ENCODE results near the gene ZFP92. TPM values are rescaled to one million over a fixed set of nuclear protein-coding genes. Genes with fewer than 3 reads are reported as not detected.

The ZFP92 gene
- total RNA-seq (under 1 TPM; 0.88 to 0.99 TPM), polyA plus RNA-seq (under 1 TPM; 0.23 to 0.75 TPM)
- long read RNA-seq, donor 1, partial matches to known transcripts: 0 of 1 reads
- long read RNA-seq, donor 1, other reads (novel, unspliced or antisense): 1 of 1 reads
- long read RNA-seq, donor 2: 0 reads

- Histone ChIP-seq H3K9me3 (ENCODE audit: control insufficient read depth, low read length) (no peaks in the 10 kb centered on the region), H3K27ac (ENCODE audit: low read depth in 1 of 2, low read length in 2 of 2) (no peak within 1 kb of the TSS), H3K4me1 (ENCODE audit: control insufficient read depth in 1 of 2, insufficient read depth in 2 of 2, low read length in 2 of 2) (peaks cover 0 to 3% of the 10 kb centered on the region in 2 donors), H3K36me3 (ENCODE audit: control insufficient read depth in 1 of 2, insufficient read depth in 2 of 2, low read length in 1 of 2) (no peaks in the 10 kb centered on the region), H3K4me3 (ENCODE audit: low read length in 2 of 2) (peak within 1 kb of the TSS; percentile 28 to 44), H3K27me3 (ENCODE audit: control insufficient read depth in 1 of 2, insufficient read depth in 2 of 2, low read length in 1 of 2) (no peaks in the 10 kb centered on the region)
- ATAC-seq (ENCODE audit: low FRiP score): peak; percentile 31
- DNase-seq: peak in 1 of 2 donors; percentile 80
- intact Hi-C loops (cut with DNase I): no loop called here
- WGBS, 2 donors: 1 to 32% methylated on average over 49 to 75 of the region's 75 CpGs
Observed at GRCh38 chrX:153411255-153411987, at the start of gene ZFP92. ZFP92 (plus strand) TSS chrX:153411472; CDS start chrX:153418323, 6,851 bp downstream.

- 52 to 66% methylated on average over 2 of the region's 2 CpGs for WGBS, 2 donors
- H3K27me3 ChIP-seq (ENCODE audit: control insufficient read depth in 1 of 2, insufficient read depth in 2 of 2, low read length in 1 of 2): no peaks in the 10 kb centered on the region
Observed at GRCh38 chrX:153361781-153362397, 49.4 kb upstream of the ZFP92 start.

GRCh38 chrX:153365670-153366069 is 45.6 kb upstream of the ZFP92 start:
- H3K27me3 ChIP-seq (ENCODE audit: control insufficient read depth in 1 of 2, insufficient read depth in 2 of 2, low read length in 1 of 2): no peaks in the 10 kb centered on the region
- H3K36me3 ChIP-seq (ENCODE audit: control insufficient read depth in 1 of 2, insufficient read depth in 2 of 2, low read length in 1 of 2): no peaks in the 10 kb centered on the region
- H3K9me3 ChIP-seq (ENCODE audit: control insufficient read depth, low read length): no peaks in the 10 kb centered on the region
- no peaks in the 10 kb centered on the region for H3K4me1 ChIP-seq (ENCODE audit: control insufficient read depth in 1 of 2, insufficient read depth in 2 of 2, low read length in 2 of 2)
- H3K4me3 ChIP-seq (ENCODE audit: low read length in 2 of 2): no peak overlapping the region
- intact Hi-C loops (cut with DNase I): no loop called here
- ATAC-seq (ENCODE audit: low FRiP score) (no peak), DNase-seq (no peak)
- H3K27ac ChIP-seq (ENCODE audit: low read depth in 1 of 2, low read length in 2 of 2): no peak overlapping the region
- 77 to 88% methylated on average over 4 of the region's 4 CpGs for WGBS, 2 donors

More at GRCh38 chrX:153361781-153362397, 49.4 kb upstream of the ZFP92 start:
- intact Hi-C loops (cut with DNase I): no loop called here
- no peak overlapping the region for H3K4me3 ChIP-seq (ENCODE audit: low read length in 2 of 2)
- H3K9me3 ChIP-seq (ENCODE audit: control insufficient read depth, low read length): no peaks in the 10 kb centered on the region
- H3K36me3 ChIP-seq (ENCODE audit: control insufficient read depth in 1 of 2, insufficient read depth in 2 of 2, low read length in 1 of 2): no peaks in the 10 kb centered on the region
- DNase-seq: no peak
- no peak for ATAC-seq (ENCODE audit: low FRiP score)
- no peaks in the 10 kb centered on the region for H3K4me1 ChIP-seq (ENCODE audit: control insufficient read depth in 1 of 2, insufficient read depth in 2 of 2, low read length in 2 of 2)
- H3K27ac ChIP-seq (ENCODE audit: low read depth in 1 of 2, low read length in 2 of 2): no peak overlapping the region

- Histone ChIP-seq H3K9me3 (ENCODE audit: control insufficient read depth, low read length) (no peaks in the 10 kb centered on the region), H3K4me3 (ENCODE audit: low read length in 2 of 2) (no peak overlapping the region), H3K27ac (ENCODE audit: low read depth in 1 of 2, low read length in 2 of 2) (no peak overlapping the region), H3K27me3 (ENCODE audit: control insufficient read depth in 1 of 2, insufficient read depth in 2 of 2, low read length in 1 of 2) (no peaks in the 10 kb centered on the region), H3K36me3 (ENCODE audit: control insufficient read depth in 1 of 2, insufficient read depth in 2 of 2, low read length in 1 of 2) (no peaks in the 10 kb centered on the region), H3K4me1 (ENCODE audit: control insufficient read depth in 1 of 2, insufficient read depth in 2 of 2, low read length in 2 of 2) (no peaks in the 10 kb centered on the region)
- DNase-seq (no peak), ATAC-seq (ENCODE audit: low FRiP score) (no peak)
- intact Hi-C loops (cut with DNase I): no loop called here
- WGBS, 2 donors: 80 to 93% methylated on average over 3 of the region's 3 CpGs
Observed at GRCh38 chrX:153366119-153366518, 45.2 kb upstream of the ZFP92 start.

GRCh38 chrX:153366878-153367538 is 44.3 kb upstream of the ZFP92 start:
- no peak for DNase-seq
- Histone ChIP-seq H3K27ac (ENCODE audit: low read depth in 1 of 2, low read length in 2 of 2) (no peak overlapping the region), H3K4me3 (ENCODE audit: low read length in 2 of 2) (no peak overlapping the region), H3K4me1 (ENCODE audit: control insufficient read depth in 1 of 2, insufficient read depth in 2 of 2, low read length in 2 of 2) (no peaks in the 10 kb centered on the region), H3K27me3 (ENCODE audit: control insufficient read depth in 1 of 2, insufficient read depth in 2 of 2, low read length in 1 of 2) (no peaks in the 10 kb centered on the region), H3K36me3 (ENCODE audit: control insufficient read depth in 1 of 2, insufficient read depth in 2 of 2, low read length in 1 of 2) (no peaks in the 10 kb centered on the region), H3K9me3 (ENCODE audit: control insufficient read depth, low read length) (no peaks in the 10 kb centered on the region)
- intact Hi-C loops (cut with DNase I): no loop called here
- ATAC-seq (ENCODE audit: low FRiP score): no peak
- WGBS, 2 donors: 71 to 86% methylated on average over 5 of the region's 5 CpGs

GRCh38 chrX:153370293-153371055 is 40.8 kb upstream of the ZFP92 start:
- no peak overlapping the region for H3K27ac ChIP-seq (ENCODE audit: low read depth in 1 of 2, low read length in 2 of 2)

GRCh38 chrX:153371256-153371655 is 40.0 kb upstream of the ZFP92 start:
- 41 to 50% methylated on average over 3 of the region's 3 CpGs for WGBS, 2 donors
- Histone ChIP-seq H3K27me3 (ENCODE audit: control insufficient read depth in 1 of 2, insufficient read depth in 2 of 2, low read length in 1 of 2) (no peaks in the 10 kb centered on the region), H3K36me3 (ENCODE audit: control insufficient read depth in 1 of 2, insufficient read depth in 2 of 2, low read length in 1 of 2) (no peaks in the 10 kb centered on the region), H3K4me3 (ENCODE audit: low read length in 2 of 2) (no peak overlapping the region), H3K27ac (ENCODE audit: low read depth in 1 of 2, low read length in 2 of 2) (no peak overlapping the region), H3K4me1 (ENCODE audit: control insufficient read depth in 1 of 2, insufficient read depth in 2 of 2, low read length in 2 of 2) (no peaks in the 10 kb centered on the region), H3K9me3 (ENCODE audit: control insufficient read depth, low read length) (no peaks in the 10 kb centered on the region)
- intact Hi-C loops (cut with DNase I): no loop called here
- DNase-seq (no peak), ATAC-seq (ENCODE audit: low FRiP score) (no peak)

More at GRCh38 chrX:153370293-153371055, 40.8 kb upstream of the ZFP92 start:
- H3K36me3 ChIP-seq (ENCODE audit: control insufficient read depth in 1 of 2, insufficient read depth in 2 of 2, low read length in 1 of 2): no peaks in the 10 kb centered on the region
- no peak for ATAC-seq (ENCODE audit: low FRiP score)
- H3K27me3 ChIP-seq (ENCODE audit: control insufficient read depth in 1 of 2, insufficient read depth in 2 of 2, low read length in 1 of 2): no peaks in the 10 kb centered on the region
- no peak for DNase-seq
- no peaks in the 10 kb centered on the region for H3K4me1 ChIP-seq (ENCODE audit: control insufficient read depth in 1 of 2, insufficient read depth in 2 of 2, low read length in 2 of 2)
- intact Hi-C loops (cut with DNase I): no loop called here
- 67 to 81% methylated on average over 8 of the region's 8 CpGs for WGBS, 2 donors
- H3K4me3 ChIP-seq (ENCODE audit: low read length in 2 of 2): no peak overlapping the region
- no peaks in the 10 kb centered on the region for H3K9me3 ChIP-seq (ENCODE audit: control insufficient read depth, low read length)

- no peaks in the 10 kb centered on the region for H3K9me3 ChIP-seq (ENCODE audit: control insufficient read depth, low read length)
- ATAC-seq (ENCODE audit: low FRiP score) (no peak), DNase-seq (no peak)
- H3K4me3 ChIP-seq (ENCODE audit: low read length in 2 of 2): no peak overlapping the region
- no peak overlapping the region for H3K27ac ChIP-seq (ENCODE audit: low read depth in 1 of 2, low read length in 2 of 2)
- H3K27me3 ChIP-seq (ENCODE audit: control insufficient read depth in 1 of 2, insufficient read depth in 2 of 2, low read length in 1 of 2): no peaks in the 10 kb centered on the region
- intact Hi-C loops (cut with DNase I): no loop called here
- H3K4me1 ChIP-seq (ENCODE audit: control insufficient read depth in 1 of 2, insufficient read depth in 2 of 2, low read length in 2 of 2): no peaks in the 10 kb centered on the region
- H3K36me3 ChIP-seq (ENCODE audit: control insufficient read depth in 1 of 2, insufficient read depth in 2 of 2, low read length in 1 of 2): no peaks in the 10 kb centered on the region
Observed at GRCh38 chrX:153372949-153373348, 38.3 kb upstream of the ZFP92 start.
